Activated effector memory CD4-positive, alpha-beta T cell treated with anti-CD3 and anti-CD28 coated beads, Interleukin-2, amount 50 U/mL, for 16 hours (primary cell): ENCODE measurements around the gene OR1E2.
"Not testable (repeated sequence)": the region's sequence is repeated elsewhere in the genome, so short reads cannot be mapped to it uniquely, and the experiment has no call there.

Source experiments
- DNase-seq: peaks from one replicate; pipeline ENCODE4 v3.0.0-alpha.2; 2020

OR1E2 gene, protein sequence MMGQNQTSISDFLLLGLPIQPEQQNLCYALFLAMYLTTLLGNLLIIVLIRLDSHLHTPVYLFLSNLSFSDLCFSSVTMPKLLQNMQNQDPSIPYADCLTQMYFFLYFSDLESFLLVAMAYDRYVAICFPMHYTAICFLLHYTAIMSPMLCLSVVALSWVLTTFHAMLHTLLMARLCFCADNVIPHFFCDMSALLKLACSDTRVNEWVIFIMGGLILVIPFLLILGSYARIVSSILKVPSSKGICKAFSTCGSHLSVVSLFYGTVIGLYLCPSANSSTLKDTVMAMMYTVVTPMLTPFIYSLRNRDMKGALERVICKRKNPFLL

DNA sequence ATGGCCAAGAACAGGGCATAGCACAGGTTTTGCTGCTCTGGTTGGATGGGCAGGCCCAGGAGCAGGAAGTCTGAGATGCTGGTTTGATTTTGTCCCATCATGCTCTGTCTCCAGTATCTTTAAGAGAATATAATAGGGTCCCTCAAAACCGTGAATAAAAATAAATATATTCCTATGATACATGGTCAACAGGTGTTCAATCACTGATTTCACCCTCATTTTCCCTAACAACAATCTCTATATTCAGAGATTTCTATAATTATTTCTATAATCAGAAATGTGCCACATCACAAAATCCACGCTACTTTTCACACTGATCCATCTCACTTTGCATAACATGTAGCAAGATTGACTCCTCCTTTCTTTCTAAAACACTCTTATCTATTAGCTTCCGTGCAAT lies at the start of gene OR1E2:
Gene OR1E2, minus strand, starts transcription at position 101 of the 400 bp plus-strand sequence. Its CDS starts 0 bp downstream, at position 101.
- DNase-seq: no peak

DNA sequence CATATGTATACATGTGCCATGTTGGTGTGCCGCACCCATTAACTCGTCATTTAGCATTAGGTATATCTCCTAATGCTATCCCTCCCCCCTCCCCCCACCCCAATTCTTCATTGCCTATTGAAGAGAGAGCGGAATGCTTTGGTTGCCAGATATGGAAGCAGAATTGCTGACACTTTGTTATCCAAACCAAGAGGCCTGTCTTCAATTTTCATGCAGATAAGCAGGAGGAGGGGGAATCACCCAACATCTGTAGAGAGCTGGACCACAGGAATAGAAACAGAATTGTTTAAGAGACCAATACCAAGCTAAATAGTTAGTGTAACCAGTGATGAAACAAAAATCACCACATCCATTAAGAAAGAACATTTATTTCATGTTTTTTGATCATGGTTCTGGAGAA lies 49.2 kb upstream of the OR1E2 start:
- DNase-seq: no peak

DNA sequence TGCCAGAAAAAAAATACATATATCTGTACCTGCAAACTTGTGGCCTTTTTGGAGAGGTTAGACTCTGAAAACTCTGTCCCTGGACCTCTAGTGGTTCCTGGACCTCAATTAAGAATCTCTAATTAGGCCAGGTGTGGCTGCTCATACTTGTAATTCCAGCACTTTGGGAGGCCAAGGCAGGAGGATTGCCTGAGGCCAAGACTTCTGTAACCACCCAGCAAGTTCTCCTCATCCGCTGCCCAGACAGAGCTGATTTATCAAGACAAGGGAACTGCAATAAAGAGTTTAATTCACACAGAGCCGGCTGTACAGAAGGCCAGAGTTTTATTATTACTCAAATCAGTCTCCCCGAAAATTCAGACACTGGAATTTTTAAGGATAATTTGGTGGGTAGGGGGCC lies 46.3 kb upstream of the OR1E2 start:
- DNase-seq: no peak

DNA sequence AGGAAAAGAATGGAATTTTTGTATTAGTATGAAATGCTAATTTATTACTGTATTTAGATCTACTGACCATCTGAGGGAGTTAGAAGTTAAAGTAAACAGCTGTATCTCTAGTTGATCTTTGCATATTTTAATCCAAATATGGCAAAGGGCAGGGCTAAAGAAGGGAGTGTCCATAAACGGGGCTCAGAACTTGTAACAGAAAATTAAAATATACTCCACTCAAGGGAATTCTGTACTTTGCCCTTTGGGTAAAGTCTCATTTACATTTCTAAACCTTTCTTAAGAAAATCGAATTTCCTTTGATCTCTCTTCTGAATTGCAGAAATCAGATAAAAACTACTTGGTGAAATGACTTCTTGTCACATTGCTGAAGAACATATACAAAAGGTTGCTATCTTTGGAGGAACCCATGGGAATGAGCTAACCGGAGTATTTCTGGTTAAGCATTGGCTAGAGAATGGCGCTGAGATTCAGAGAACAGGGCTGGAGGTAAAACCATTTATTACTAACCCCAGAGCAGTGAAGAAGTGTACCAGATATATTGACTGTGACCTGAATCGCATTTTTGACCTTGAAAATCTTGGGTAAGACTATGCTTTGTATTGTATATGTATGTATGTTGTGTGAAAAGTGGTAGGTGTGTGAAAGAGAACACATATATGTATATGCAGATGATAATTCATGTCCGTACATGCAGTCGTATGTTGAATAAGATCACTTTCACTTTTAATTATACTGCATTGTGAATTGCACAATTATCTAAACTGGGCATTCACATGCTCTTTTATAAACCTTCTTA lies 42.4 kb upstream of the OR1E2 start, which contains the start of gene ASPA:
Gene ASPA, plus strand, starts transcription at position 186 of the 799 bp plus-strand sequence. Its CDS starts 163 bp downstream, at position 349.
- DNase-seq: no peak

DNA sequence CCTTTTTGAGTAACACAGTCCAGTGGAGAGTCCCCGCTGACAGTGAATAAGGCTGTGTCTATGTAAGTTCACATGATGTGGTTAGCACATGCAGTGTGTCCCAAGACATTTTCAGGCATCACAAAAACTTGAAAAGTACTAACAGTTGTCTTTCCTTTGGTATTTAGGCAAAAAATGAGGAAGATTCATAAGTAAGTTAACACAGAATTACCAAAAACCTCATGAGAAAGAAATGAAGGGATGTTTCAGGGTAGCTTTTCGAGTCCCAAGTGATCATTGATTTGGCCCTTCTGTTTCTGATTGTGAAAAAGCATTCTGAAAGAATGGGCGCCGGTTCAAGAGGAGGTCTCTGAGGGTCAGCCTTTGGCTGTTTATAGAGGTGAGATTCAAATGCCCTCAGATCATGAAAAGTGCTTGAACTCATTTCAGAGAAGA lies 41.6 kb upstream of the OR1E2 start:
- no peak for DNase-seq

DNA sequence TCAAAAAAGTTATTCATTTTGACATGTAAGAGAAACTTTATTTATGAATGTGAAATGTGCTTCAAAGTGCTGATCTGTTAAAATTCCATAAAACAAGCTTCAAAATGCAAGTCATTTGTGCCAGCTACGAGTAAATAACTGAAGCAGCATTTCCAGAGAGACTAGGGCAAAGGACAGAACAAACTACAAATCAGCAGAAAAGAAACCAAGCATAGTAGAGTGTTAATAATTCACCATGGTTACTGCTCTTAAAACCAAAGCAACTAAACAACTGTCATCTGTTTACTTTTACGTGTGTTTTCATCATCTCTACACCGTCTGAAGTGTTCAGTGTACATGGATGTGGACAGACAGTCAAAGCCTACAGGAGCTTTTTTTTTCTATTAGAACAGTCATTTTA lies 40.6 kb upstream of the OR1E2 start:
- DNase-seq: no peak

DNA sequence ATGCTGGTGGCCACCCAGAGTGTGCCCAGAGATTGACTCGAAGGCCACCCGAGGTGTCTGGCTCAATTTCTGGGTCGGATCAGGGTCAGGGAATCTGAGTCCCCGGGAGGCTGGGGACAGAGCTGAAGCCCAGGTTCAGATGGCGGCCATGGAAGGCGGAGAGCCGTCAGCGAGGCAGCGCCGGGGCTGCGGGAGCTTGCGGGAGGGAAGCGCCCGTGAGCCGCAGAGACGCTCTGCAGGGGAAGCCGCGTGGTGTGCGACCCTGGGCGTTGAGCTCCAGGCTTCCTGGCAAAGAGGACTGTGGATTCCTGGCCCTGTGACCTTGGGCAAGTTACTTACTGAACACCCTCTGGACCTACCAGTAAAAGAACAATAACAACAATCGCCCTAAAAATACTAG lies 38.5 kb upstream of the OR1E2 start:
- no peak for DNase-seq

DNA sequence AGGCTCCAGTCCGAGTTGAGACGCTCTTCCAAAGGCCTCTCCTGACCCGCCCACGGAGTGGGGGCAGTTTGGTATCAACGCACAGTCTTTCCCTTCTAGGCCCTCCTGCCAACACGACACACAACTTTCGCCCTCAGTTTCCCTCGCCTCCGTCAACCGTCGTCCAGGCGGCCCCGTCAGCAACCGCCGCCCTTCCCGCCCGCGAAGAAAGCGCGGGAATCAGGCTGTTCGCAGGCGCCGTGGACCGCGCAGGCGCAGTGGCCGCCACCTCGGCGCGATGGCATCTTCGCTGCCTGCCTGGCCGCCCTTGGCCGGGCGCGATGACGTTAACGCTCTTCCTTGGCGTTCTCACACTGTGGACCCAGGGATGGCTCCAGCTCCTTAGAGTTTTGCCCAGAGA lies 38.0 kb upstream of the OR1E2 start, which contains the start of gene SPATA22:
Gene SPATA22, minus strand, starts transcription at position 221 of the 400 bp plus-strand sequence. CDS start 2,494 bp downstream, outside the sequence.
- no peak for DNase-seq

DNA sequence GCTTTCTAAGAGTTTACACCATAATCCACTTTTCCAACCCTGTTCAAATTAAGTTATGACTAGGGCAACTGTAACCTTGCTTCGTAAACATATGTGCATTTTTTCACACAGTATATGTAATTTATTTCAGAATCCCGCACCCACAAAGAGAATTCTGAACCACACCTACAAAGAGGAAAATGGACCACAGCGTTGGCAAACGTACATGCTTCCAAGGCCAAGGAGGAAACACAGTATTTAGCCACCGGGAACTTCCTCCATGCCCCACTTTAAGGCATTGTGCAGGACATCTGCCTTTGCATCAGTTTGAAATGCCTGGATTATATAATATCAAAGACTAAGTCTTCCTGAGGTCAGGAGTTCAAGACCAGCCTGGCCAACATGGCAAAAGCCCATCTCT lies 35.9 kb upstream of the OR1E2 start:
- no peak for DNase-seq

DNA sequence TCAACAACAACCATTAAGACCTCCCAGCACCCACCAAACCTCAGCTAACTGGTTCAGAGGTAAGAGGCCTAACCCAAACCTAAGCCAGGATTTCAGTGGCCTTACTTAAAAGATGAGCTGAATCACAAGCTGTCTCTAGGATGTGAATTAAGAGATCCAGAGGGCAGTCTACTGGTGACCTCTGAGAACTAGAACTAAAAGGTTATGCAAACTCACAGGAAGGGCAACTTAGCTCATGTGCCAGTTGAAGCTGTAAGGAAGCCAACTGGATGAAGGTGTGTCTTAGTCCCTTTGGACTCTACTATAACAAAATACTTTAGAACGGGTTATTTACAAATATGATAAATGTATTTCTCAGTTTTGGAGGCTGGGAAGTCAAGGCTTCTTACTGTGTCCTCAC lies 32.7 kb upstream of the OR1E2 start:
- DNase-seq: not testable (repeated sequence)

DNA sequence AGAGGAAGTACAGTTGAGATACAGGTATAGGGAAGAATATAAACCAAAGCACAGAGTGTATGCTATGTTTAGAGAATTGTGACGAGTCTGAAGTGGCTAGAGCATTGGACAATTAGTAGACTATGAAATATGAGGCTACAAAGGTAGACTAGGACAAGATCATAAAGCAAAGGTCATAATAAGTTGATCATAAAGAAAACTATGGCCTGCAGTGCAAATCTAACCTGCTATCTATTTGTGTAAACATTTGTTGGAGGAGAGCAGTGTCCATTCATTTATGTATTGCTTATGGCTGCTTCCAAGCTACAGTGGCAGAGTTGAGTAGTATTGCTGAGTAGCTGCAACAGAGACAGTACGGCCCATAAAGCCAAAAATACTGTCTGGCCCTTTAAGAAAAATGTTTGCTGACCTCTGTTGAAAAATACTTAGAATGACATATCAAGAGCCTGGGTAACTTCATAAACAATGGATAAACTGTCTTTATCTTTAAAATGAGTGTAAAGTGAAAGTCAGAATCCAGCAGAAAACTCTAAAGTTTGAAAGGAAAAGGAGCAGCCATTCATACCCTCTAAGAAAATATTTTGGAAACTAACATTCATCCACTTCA lies 14.5 kb upstream of the OR1E2 start:
- DNase-seq: no peak

DNA sequence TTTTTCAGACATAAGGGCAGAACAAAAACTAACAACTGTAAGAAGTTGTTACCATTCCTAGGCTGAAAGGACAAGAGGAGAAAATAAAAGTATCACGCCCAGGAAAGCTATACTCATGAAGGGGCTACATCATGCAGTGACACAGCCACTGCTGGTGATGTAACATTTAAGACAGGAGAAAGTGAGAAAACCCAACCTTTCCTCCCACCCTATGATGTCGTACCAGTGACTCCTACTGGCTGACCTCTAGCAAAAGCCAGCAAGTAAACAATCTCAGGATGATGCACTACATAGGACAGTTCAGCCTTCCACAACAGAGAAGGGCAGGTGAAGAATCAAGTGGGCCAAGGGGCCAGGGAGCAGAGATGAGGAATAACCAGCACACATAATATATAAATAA lies 14.0 kb upstream of the OR1E2 start:
- DNase-seq: no peak

DNA sequence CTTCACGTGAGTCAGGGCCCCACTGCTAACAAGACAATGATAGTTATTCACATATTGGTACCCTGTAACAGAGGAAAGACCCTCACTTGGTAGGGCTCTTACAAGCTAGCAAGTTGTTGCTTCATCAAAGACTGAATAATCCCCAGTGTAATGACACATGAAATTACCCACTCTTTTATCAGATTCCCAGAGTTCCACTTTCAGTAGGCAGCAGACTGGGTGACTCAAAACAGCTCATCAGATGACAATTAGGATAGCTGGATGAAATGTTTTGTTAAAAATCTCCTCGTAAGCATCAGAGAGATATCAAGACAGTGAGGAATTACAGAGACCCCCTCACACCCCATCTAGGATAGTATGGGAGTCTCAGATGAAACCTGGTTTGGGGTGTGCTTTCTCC lies 6.8 kb upstream of the OR1E2 start:
- DNase-seq: no peak

DNA sequence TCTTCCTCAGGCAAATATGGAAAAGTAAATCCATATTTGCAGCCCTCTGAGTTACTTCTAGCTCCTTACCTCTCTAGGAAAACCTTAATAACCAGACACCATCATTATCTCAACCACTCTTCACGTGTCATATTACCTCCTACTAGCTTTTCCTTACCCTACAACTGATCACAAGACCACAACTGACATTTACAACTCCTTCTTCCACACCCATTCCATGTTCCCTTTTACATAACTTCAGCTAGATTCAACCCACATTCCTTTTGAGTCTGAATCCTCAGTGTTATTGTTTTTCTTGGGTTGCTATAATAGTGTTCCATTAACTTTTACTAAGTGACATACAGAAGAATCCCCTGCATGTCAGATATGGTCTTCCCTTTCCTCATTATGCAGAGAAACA lies 4.7 kb upstream of the OR1E2 start:
- DNase-seq: no peak

DNA sequence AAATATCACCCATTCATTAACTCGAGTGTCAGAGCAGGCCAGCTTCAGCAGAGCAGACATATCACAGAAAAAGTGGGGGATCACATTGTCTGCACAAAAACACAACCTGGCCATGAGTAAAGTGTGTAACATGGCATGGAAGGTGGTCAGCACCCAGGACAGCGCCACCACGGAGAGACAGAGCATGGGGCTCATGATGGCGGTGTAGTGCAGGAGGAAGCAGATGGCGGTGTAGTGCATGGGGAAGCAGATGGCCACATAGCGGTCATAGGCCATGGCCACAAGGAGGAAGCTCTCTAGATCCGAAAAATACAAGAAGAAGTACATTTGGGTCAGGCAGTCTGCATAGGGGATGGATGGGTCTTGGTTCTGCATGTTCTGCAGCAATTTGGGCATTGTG lies 426 bp downstream of the OR1E2 start:
- not testable (repeated sequence) for DNase-seq

DNA sequence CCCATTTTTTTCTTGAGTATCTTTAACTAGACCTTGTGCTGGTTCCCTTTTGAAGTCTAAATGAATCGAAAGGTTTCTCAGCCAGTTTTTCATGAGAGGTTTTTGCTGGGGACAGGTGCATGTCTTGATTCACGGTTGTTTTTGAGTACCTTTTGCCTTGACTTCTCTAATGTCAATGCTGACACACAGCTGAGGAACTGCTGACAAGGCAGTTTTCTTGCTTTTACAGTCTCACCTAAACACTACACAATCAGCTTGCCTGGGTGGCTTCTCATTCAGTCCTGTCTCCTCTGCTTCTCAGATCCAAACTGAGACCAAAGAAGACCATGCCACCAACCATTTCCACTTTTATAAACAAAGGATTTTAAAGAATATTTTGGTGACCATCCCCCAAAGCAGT lies 15.4 kb downstream of the OR1E2 start:
- DNase-seq: no peak

DNA sequence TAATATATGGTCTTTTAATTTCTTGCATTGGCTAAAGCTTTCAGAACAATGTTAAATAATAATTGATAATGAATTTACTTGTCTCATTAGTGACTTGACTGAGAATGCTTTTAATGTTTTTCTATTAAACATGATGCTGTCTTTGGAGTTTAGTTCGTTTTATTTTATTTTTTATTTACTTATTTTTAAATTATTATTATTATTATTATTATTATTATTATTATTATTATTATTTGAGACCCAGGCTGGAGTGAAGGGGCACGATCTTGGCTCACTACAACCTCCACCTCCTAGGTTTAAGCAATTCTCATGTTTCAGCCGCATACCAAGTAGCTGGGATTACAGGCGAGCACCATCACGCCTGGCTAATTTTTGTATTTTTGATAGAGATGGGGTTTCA lies 18.0 kb downstream of the OR1E2 start:
- DNase-seq: no peak

DNA sequence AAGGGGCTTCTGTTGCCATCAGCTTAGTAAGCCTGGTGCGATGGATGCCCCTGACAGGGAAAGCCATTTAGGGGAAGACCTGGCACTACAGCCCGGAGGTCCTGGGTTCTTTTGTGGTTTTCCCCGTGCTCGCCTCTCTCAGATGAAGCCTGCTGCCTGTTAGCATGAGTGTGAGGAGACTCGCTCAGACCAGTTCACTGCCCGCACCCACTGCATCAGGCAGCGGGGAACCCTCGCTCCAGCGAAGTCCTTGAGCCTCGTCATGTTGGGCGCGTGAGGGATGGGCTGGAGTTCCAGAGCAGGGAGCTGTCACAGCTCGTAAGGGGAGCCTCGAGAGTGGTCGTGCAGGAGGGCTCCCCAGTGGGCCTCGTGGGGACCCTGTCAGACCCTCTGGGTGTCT lies 21.4 kb downstream of the OR1E2 start:
- not testable (repeated sequence) for DNase-seq

DNA sequence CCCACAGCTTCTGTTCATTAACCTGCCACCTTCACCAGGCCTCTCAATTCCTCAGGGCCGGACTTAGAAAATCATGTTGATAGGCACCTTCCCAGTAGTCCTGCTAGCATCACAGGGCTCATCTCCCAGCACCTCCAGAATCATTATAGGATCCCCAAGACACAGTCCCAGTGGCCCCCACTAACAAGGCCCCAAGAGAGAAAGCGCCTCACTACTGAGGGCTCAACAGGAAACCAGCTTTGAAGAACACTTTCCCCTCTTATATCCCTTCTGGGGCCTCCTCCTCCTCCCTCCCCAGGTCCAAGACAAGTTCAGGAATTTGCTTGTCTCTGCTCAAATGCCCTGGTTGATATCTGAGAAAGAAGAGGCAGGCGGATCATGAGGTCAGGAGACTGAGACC lies 22.6 kb downstream of the OR1E2 start, which contains the start of gene OR3A3:
Gene OR3A3, plus strand, starts transcription at position 301 of the 400 bp plus-strand sequence.
- DNase-seq: no peak

DNA sequence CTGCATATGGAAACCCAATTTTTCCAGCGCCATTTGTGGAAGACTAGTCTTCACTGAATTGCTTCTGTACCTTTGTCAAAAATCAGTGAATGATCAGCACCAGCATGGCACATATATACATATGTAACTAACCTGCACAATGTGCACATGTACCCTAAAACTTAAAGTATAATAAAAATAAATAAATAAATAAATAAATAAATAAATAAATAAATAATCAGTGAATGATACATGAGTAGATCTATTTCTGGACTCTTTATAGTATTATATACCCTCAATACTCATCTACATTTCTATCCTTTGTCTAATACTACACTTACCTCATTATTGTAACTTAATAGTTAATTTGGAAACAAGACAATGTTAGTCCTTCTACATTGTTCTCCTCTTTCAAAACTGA lies 29.8 kb downstream of the OR1E2 start:
- DNase-seq: not testable (repeated sequence)

DNA sequence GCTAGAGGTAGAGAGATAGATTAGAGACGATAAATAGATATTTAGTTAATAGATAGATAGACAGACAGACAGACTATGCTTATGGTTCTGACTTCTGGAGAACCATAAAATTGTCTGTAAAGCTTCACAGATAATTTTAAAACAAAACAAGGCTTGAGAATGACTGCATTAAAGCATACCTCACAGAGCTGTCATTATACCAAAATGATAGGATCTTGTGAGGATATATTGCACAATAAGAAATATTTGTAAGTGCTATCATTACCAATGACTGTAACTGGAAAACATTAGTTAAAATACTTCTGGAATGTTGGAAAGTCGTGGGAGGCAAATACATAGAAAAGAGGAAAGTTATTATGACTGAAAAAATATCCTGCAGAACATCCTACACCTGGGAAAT lies 31.9 kb downstream of the OR1E2 start:
- no peak for DNase-seq

DNA sequence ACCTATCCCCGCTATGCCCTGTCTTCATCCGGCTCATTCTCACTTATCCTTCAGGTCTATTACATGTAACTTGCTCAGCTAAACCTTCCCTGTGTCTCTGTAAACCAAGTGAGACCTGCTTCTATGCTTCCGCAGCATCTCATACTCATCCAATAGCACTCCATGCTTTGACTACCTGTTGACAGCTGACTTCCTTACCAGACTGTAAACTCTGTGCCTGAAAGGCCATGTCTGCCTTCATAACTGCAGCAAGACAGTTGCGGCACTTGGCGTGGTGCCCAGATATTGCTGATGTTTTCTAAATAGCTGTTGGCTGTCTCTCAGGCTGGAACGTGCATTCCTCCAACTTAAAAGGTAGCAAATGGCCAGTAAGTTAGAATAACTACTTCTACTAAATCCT lies 33.6 kb downstream of the OR1E2 start:
- DNase-seq: no peak

DNA sequence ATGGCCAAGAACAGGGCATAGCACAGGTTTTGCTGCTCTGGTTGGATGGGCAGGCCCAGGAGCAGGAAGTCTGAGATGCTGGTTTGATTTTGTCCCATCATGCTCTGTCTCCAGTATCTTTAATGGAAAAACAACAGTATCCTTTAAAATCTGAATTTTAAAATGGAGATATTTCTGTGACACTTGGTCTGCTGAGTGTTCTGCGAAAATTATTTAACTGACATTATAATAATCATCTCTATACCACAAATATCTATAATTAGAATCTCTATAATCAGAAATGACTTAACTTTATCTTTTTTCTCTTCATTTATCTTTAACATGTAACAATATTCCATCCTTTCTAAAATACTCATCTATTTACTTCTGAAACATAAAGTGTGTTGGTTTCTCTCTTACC lies 35.3 kb downstream of the OR1E2 start, which contains the start of gene OR1E1:
Gene OR1E1, minus strand, starts transcription at position 101 of the 400 bp plus-strand sequence. Its CDS starts 0 bp downstream, at position 101.
- no peak for DNase-seq
